MCF 10A (cell line): ENCODE measurements around the gene RAB3GAP2. TPM values are rescaled to one million over a fixed set of nuclear protein-coding genes. Genes with fewer than 3 reads are reported as not detected.
"Not testable (repeated sequence)": the region's sequence is repeated elsewhere in the genome, so short reads cannot be mapped to it uniquely, and the experiment has no call there.

Source experiments
- BruUV-seq: library from RNA; stranded (reverse); fragments of 400-500 nt; replicated peaks from 2 replicates; lab custom pipeline; 2021; lab: Mats Ljungman, UMichigan
- CTCF ChIA-PET: fragments of 300-600 bp; sonication (Branson Sonifier 250); formaldehyde crosslinking; extraction: SDS; loops from one replicate; lab custom pipeline; 2021; ENCODE audit warnings: antibody characterized with exemption, inconsistent platforms; lab: Yijun Ruan, JAX
- POLR2A ChIA-PET: fragments of 300-600, 350-650 bp; sonication (Branson Sonifier 250); formaldehyde crosslinking; extraction: SDS; loops from one replicate; lab custom pipeline; 2020; ENCODE audit warnings: antibody characterized with exemption, inconsistent platforms; lab: Yijun Ruan, JAX
- DNase-seq: peaks from one replicate; pipeline ENCODE4 v3.0.0-alpha.2; 2018; ENCODE audit not compliant: unreplicated experiment
- H3K27ac Mint-ChIP-seq: one replicate; pipeline ENCODE4 v1.8.0; 2022; ENCODE audit warnings: mild to moderate bottlenecking, low read depth, mixed read lengths; ENCODE audit not compliant: unreplicated experiment
- H3K27me3 Mint-ChIP-seq: one replicate; pipeline ENCODE4 v1.8.0; 2022; ENCODE audit warnings: mixed read lengths; ENCODE audit not compliant: insufficient read depth, unreplicated experiment
- H3K36me3 Mint-ChIP-seq: one replicate; pipeline ENCODE4 v1.8.0; 2022; ENCODE audit warnings: mild to moderate bottlenecking, moderate library complexity, mixed read lengths; ENCODE audit not compliant: insufficient read depth, unreplicated experiment
- H3K4me1 Mint-ChIP-seq: one replicate; pipeline ENCODE4 v1.8.0; 2022; ENCODE audit warnings: mixed read lengths; ENCODE audit not compliant: insufficient read depth, unreplicated experiment
- H3K4me3 Mint-ChIP-seq: one replicate; pipeline ENCODE4 v1.8.0; 2022; ENCODE audit warnings: mild to moderate bottlenecking, moderate library complexity, mixed read lengths; ENCODE audit not compliant: unreplicated experiment
- H3K9me3 Mint-ChIP-seq: one replicate; pipeline ENCODE4 v1.8.0; 2022; ENCODE audit warnings: mixed read lengths; ENCODE audit not compliant: unreplicated experiment
- CTCF ChIP-seq: fragments of 200-600 bp; IDR thresholded peaks from one replicate; pipeline ENCODE4 v1.8.0; 2022; ENCODE audit warnings: antibody characterized with exemption, mild to moderate bottlenecking; ENCODE audit not compliant: unreplicated experiment
- intact Hi-C: fragments of 100-400 bp; cut with micrococcal nuclease; formaldehyde crosslinking; loops from 2 replicates; pipeline ENCODE4 v1.14.1; 2022
- total RNA-seq: library from RNA; stranded (reverse); gene quantifications from 2 replicates; pipeline ENCODE4 v1.2.3, GENCODE V29; 2022

RAB3GAP2 gene
- total RNA-seq, 1 experiment from 2014 or later: 93.3 TPM

GRCh38 chr1:220313576-220313975 lies 41.3 kb upstream of the RAB3GAP2 start:
- H3K36me3 Mint-ChIP-seq: no peaks in the 10 kb centered on the region
- CTCF ChIA-PET: interaction anchor here (0.6 to 2.2 kb wide), 7 partner anchors 9 to 420 kb away, joined by 3 to 4 read pairs (median 4); no protein-coding TSS in a partner anchor
- no peaks in the 10 kb centered on the region for H3K27me3 Mint-ChIP-seq
- no TSS peak for BruUV-seq
- no peak overlapping the region for H3K27ac Mint-ChIP-seq
- no peak overlapping the region for H3K4me3 Mint-ChIP-seq
- intact Hi-C loops: no loop called here
- H3K4me1 Mint-ChIP-seq: peaks cover 5% of the 10 kb centered on the region
- TF ChIP-seq CTCF: no peak
- no peak for DNase-seq
- POLR2A ChIA-PET: interaction anchor here (0.9 to 2.0 kb wide), 3 partner anchors 19 to 124 kb away, joined by 3 to 20 read pairs (median 4); no protein-coding TSS in a partner anchor
- no peaks in the 10 kb centered on the region for H3K9me3 Mint-ChIP-seq

GRCh38 chr1:220310147-220310546 lies 37.9 kb upstream of the RAB3GAP2 start:
- H3K27me3 Mint-ChIP-seq, H3K4me1 Mint-ChIP-seq, H3K27ac Mint-ChIP-seq, intact Hi-C loops, H3K36me3 Mint-ChIP-seq, BruUV-seq, H3K9me3 Mint-ChIP-seq, DNase-seq, H3K4me3 Mint-ChIP-seq: not testable (repeated sequence)
- ChIA-PET CTCF (interaction anchor here (0.7 to 1.0 kb wide), 2 partner anchors 29 to 142 kb away, joined by 3 read pairs; no protein-coding TSS in a partner anchor), POLR2A (interaction anchor here (0.7 to 2.3 kb wide), 2 partner anchors 9 to 10 kb away, joined by 3 to 10 read pairs; no protein-coding TSS in a partner anchor)

- no peak overlapping the region for H3K27ac Mint-ChIP-seq
- peaks cover 8% of the 10 kb centered on the region for H3K9me3 Mint-ChIP-seq
- no peak for DNase-seq
- ChIA-PET CTCF (interaction anchor here (0.6 to 1.0 kb wide), 4 partner anchors 11 to 1615 kb away, joined by 3 to 4 read pairs (median 3); no protein-coding TSS in a partner anchor), POLR2A (interaction anchor here (0.6 to 1.0 kb wide), 2 partner anchors 11 to 119 kb away, joined by 3 to 4 read pairs; no protein-coding TSS in a partner anchor)
- BruUV-seq: no TSS peak
- intact Hi-C loops: no loop called here
- no peak overlapping the region for H3K4me3 Mint-ChIP-seq
- H3K4me1 Mint-ChIP-seq: no peaks in the 10 kb centered on the region
- no peaks in the 10 kb centered on the region for H3K36me3 Mint-ChIP-seq
- no peaks in the 10 kb centered on the region for H3K27me3 Mint-ChIP-seq
- no peak for TF ChIP-seq CTCF
Observed at GRCh38 chr1:220307607-220308006, 35.4 kb upstream of the RAB3GAP2 start.

- H3K27ac Mint-ChIP-seq: no peak overlapping the region
- POLR2A ChIA-PET: interaction anchor here (0.7 kb wide), 1 partner anchor 329 kb away, joined by 5 read pairs; no protein-coding TSS in a partner anchor
Observed at GRCh38 chr1:220306339-220306738, 34.1 kb upstream of the RAB3GAP2 start.

More at GRCh38 chr1:220306339-220306738, 34.1 kb upstream of the RAB3GAP2 start:
- Mint-ChIP-seq H3K4me1 (no peaks in the 10 kb centered on the region), H3K27me3 (no peaks in the 10 kb centered on the region), H3K36me3 (no peaks in the 10 kb centered on the region), H3K4me3 (no peak overlapping the region), H3K9me3 (peaks cover 8% of the 10 kb centered on the region)
- TF ChIP-seq CTCF: no peak
- no peak for DNase-seq
- BruUV-seq: no TSS peak
- intact Hi-C loops: no loop called here
- CTCF ChIA-PET: interaction anchor here (0.7 to 1.1 kb wide), 2 partner anchors 9 to 85 kb away, joined by 3 to 5 read pairs; no protein-coding TSS in a partner anchor
